AG10803 (cell line): Measurements from ENCODE around the gene KCP.

ENCODE experiments used
- DNase-seq: peaks from one replicate; pipeline ENCODE4 v3.0.0; 2010; ENCODE audit warnings: low read depth
- H3K4me3 ChIP-seq: 2 replicates; pipeline ENCODE4 v1.5.1; 2011; ENCODE audit warnings: mild to moderate bottlenecking, low read length, control low read depth
- TF ChIP-seq, protein P1 (sequence below): conservative IDR thresholded peaks from 2 replicates; pipeline ENCODE4 v1.5.1; 2011; ENCODE audit warnings: mild to moderate bottlenecking, low read length, control low read depth, inconsistent platforms

Gene KCP

GRCh38 chr7:128849804-128850490 is 60.6 kb downstream of the KCP start:
- no peak overlapping the region for H3K4me3 ChIP-seq
- DNase-seq: no peak
- TF ChIP-seq, protein P1, sequence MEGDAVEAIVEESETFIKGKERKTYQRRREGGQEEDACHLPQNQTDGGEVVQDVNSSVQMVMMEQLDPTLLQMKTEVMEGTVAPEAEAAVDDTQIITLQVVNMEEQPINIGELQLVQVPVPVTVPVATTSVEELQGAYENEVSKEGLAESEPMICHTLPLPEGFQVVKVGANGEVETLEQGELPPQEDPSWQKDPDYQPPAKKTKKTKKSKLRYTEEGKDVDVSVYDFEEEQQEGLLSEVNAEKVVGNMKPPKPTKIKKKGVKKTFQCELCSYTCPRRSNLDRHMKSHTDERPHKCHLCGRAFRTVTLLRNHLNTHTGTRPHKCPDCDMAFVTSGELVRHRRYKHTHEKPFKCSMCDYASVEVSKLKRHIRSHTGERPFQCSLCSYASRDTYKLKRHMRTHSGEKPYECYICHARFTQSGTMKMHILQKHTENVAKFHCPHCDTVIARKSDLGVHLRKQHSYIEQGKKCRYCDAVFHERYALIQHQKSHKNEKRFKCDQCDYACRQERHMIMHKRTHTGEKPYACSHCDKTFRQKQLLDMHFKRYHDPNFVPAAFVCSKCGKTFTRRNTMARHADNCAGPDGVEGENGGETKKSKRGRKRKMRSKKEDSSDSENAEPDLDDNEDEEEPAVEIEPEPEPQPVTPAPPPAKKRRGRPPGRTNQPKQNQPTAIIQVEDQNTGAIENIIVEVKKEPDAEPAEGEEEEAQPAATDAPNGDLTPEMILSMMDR: no peak

- no peak for DNase-seq
- H3K4me3 ChIP-seq: no peak overlapping the region
- TF ChIP-seq, protein P1: no peak
Measured at GRCh38 chr7:128849156-128849515, 61.4 kb downstream of the KCP start.

- TF ChIP-seq, protein P1: no peak
- DNase-seq: no peak
Measured at GRCh38 chr7:128848289-128849155, 62.0 kb downstream of the KCP start.

DNA sequence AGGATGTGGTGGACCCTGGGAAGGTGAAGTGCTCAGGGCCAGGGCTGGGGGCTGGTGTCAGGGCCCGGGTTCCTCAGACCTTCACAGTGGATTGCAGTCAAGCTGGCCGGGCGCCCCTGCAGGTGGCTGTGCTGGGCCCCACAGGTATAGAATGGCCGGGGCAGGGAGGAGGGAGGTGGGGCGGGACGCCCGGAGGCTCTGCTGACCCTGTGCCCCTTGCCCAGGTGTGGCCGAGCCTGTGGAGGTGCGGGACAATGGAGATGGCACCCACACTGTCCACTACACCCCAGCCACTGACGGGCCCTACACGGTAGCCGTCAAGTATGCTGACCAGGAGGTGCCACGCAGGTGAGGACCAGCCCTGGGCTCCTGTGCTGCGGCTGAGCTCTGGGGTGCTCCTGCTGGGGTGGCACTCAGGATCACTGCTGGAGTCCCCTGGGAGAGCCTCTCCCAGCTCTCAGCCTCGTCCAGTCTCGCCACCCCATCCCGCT is 62.7 kb downstream of the KCP start:
- TF ChIP-seq, protein P1: no peak
- DNase-seq: no peak
- no peak overlapping the region for H3K4me3 ChIP-seq

More at GRCh38 chr7:128848289-128849155, 62.0 kb downstream of the KCP start:
- no peak overlapping the region for H3K4me3 ChIP-seq

- TF ChIP-seq, protein P1: no peak
- DNase-seq: no peak
- no peak overlapping the region for H3K4me3 ChIP-seq
Measured at GRCh38 chr7:128846781-128847444, 63.6 kb downstream of the KCP start.

DNA sequence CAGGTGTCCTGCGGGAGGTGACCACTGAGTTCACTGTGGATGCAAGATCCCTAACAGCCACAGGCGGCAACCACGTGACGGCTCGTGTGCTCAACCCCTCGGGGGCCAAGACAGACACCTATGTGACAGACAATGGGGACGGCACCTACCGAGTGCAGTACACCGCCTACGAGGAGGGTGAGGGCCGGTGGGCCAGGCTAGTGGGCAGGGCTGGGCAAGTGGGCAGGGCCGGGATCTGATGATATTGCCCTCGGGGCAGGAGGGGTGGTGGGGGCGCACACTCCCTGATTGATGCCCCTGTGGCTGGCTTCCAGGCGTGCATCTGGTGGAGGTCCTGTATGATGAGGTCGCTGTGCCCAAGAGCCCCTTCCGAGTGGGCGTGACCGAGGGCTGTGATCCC is 64.5 kb downstream of the KCP start:
- TF ChIP-seq, protein P1: no peak
- DNase-seq: no peak
- no peak overlapping the region for H3K4me3 ChIP-seq
